ENCODE measurements around the gene MAPRE2.

Gene MAPRE2

GRCh38 chr18:35155398-35156117 is 114.3 kb downstream of the MAPRE2 start:
- DNase-seq (ENCODE audit: low read depth), result peak; percentile 37
- no peak overlapping the region for H3K4me3 ChIP-seq (ENCODE audit: low read depth, low read length)
- TF ChIP-seq CTCF (conservative IDR thresholded peaks at IDR 0.05; ENCODE audit: low read depth, low read length), result no peak

- TF ChIP-seq CTCF (conservative IDR thresholded peaks at IDR 0.05; ENCODE audit: low read depth, low read length), result no peak
- DNase-seq (ENCODE audit: low read depth), result no peak
Observed at GRCh38 chr18:35157181-35157580, 116.0 kb downstream of the MAPRE2 start.

GRCh38 chr18:35158728-35159450 is 117.7 kb downstream of the MAPRE2 start:
- no peak overlapping the region for H3K4me3 ChIP-seq (ENCODE audit: low read depth, low read length)
- no peak for TF ChIP-seq CTCF (conservative IDR thresholded peaks at IDR 0.05; ENCODE audit: low read depth, low read length)
- no peak for DNase-seq (ENCODE audit: low read depth)

More at GRCh38 chr18:35157181-35157580, 116.0 kb downstream of the MAPRE2 start:
- H3K4me3 ChIP-seq (ENCODE audit: low read depth, low read length), result no peak overlapping the region

- DNase-seq (ENCODE audit: low read depth), result no peak
- no peak overlapping the region for H3K4me3 ChIP-seq (ENCODE audit: low read depth, low read length)
- TF ChIP-seq CTCF (conservative IDR thresholded peaks at IDR 0.05; ENCODE audit: low read depth, low read length), result no peak
Observed at GRCh38 chr18:35159782-35160181, 118.6 kb downstream of the MAPRE2 start.

- DNase-seq (ENCODE audit: low read depth), result no peak
- H3K4me3 ChIP-seq (ENCODE audit: low read depth, low read length), result no peak overlapping the region
- TF ChIP-seq CTCF (conservative IDR thresholded peaks at IDR 0.05; ENCODE audit: low read depth, low read length), result no peak
Observed at GRCh38 chr18:35161485-35161884, 120.3 kb downstream of the MAPRE2 start.

GRCh38 chr18:35161934-35162333 is 120.7 kb downstream of the MAPRE2 start:
- TF ChIP-seq CTCF (conservative IDR thresholded peaks at IDR 0.05; ENCODE audit: low read depth, low read length), result no peak
- no peak overlapping the region for H3K4me3 ChIP-seq (ENCODE audit: low read depth, low read length)
- DNase-seq (ENCODE audit: low read depth), result no peak

All from choroid plexus epithelial cell (primary cell).